HG03460 (cell line): Measurements from ENCODE around the gene GAB4.

ENCODE experiments used
- ATAC-seq: cut with Tn5 transposase; IDR thresholded peaks from one replicate; pipeline ENCODE4 v1.9.1; 2021; ENCODE audit not compliant: unreplicated experiment

Gene GAB4

GRCh38 chr22:16988257-16988656 lies 19.8 kb downstream of the GAB4 start:
- no peak for ATAC-seq

GRCh38 chr22:16987822-16988221 lies 20.2 kb downstream of the GAB4 start:
- no peak for ATAC-seq

DNA sequence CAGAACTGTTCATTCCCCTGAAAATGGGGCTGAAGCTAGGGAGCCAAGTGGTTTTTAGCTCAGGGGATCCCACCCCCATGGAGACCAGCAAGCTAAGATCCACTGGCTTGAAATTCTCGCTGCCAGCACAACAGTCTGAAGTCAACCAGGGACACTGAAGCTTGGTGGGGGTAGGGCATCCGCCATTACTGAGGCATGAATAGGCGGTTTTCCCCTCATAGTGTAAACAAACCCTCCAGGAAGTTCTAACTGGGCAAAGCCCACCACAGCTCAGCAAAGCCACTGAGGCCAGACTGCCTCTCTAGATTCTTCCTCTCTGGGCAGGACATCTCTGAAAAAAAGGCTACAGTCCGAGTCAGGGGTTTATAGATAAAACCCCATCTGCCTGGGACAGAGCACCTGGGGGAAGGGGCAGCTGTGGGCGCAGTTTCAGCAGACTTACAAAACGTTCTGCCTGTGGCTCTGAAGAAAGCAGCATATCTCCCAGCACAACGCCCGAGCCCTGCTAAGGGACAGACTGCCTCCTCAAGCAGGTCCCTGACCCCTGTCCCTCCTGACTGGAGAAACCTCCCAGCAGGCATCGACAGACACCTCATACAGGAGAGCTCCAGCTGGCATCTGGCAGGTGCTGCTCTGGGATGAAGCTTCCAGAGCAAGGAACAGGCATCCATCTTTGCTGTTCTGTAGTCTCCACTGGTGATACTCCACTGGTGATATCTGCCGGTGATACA lies 32.7 kb downstream of the GAB4 start:
- ATAC-seq = no peak

GRCh38 chr22:16974298-16975084 lies 33.5 kb downstream of the GAB4 start:
- ATAC-seq = no peak

DNA sequence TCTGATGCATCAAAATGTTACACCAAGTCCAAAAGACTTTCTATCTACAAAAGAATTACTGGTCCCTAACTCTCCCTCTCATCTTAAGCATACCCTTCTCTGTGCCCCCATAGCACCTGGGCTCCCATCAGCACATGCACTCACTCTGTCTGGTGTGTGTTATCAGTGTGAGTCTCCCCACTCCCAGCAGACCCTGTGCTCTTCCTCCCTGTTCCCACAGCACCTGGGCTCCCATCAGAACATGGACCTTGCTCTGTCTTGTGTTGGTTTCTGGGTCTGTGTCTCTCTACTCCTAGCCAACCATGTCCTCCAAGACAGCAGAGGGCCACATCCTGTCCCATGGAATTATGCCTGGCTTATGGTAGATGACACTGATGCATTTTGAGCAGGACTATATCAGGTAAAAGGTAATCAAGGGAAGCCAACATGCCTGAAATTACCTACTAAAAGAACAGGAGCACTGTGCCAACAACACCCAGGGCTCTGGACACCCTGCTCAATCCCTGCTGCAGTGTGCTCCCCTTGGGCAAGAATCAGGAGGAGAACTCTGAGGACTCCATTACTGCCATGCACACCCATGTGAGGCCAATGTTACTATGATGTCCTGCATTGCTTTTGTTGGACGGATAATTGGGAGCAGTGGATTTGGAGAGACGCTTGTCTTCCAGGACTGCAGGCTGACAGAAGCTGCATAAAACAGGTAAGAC lies 34.3 kb downstream of the GAB4 start:
- ATAC-seq = no peak

DNA sequence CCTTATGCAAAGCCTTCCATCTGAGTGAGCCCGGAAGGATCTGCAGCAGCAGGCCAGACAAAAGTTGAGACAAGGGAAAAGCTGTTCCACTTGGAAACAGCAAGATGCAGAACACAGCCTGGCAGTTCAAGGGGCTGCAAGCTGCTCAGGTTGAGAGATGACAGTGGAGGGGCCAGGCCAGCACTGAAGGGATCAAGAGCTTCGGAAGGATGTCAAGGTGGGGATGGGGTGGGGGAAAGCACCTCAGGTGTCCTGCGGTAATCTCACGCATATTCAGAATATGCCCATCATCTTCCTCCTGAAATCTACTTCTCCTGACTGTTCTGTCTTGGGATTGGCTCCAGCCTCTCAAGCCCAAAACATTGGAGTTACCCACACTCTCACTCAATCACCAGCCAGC lies 35.7 kb downstream of the GAB4 start:
- ATAC-seq = no peak

GRCh38 chr22:16970446-16970845 lies 37.6 kb downstream of the GAB4 start:
- no peak for ATAC-seq

DNA sequence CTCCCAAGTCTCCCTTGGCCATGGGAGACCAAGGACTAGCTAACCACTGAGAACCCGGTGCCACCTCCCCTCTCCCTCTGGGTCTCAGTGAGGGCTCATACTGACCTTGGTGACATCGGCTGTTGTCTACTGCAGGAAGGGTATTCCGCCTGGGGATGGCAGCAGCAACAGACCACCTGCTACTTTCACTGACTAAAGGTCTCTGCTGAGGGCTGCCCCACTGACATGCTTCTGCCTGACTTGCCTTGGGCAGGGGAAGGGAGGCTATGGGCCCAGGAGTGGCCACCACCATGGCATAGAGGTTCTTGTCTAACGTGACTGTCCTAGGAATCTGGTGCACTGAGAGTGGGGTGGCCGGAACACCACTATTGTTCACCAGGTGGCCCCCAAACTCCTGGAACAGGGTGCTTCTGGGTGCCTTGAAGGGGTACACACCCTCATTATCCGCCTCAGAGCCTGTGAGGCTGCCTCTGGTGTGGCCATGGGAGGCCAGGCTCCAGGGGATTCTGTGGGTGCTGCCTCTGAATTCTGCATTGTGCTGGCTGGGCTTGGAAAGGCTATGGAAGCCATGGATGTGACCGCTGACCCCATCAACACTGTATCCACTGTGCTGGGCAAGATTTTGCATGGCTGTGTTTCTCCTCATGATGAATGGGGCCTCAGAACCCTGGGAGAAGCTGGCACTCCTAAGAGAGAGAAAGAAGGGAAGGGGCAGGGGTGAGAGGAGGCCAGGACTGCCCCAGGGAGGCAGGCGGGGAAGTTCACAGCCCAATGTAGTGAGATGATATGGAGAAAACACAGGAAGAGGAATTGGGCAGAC lies 38.3 kb downstream of the GAB4 start:
- no peak for ATAC-seq

DNA sequence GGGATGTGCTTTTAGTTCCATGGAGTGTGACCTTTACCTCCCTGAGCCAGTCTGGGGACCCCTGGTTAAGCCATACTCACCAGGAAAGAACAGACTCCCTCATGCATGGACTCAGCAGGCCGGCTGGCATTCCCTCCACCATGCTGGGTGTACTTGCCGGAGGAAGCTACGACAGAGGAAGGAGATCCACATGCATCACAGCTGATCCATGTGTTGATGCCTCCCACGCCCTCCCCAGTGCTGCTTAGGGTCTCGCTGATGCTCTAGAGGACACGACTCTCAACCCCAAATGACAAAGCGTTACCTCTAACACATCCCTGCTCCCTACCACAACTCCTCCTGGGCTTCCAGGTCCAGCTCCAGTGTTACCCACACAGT lies 39.8 kb downstream of the GAB4 start:
- no peak for ATAC-seq

GRCh38 chr22:16967453-16968217 lies 40.4 kb downstream of the GAB4 start:
- no peak for ATAC-seq

- ATAC-seq = no peak
These were observed 41.8 kb downstream of the GAB4 start for GRCh38 chr22:16966251-16966650.

DNA sequence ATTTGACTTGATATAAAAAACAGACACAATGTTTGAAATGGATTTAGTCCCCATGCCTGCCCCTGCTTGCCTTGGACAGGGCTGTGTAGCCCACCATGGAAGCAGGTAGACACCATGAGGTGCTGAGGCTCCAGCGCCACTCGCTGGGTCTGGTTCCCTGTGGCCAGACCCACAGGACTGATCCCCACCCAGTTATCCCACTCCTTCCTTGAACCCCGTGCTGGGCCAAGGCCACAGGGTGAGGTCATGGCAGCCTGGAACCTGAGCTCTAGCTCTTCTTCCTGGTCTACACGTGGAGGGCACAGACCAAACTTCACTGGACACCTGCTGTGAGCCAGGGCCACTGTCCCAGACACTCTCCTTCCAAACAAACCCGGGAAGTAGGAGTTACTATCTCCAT lies 42.5 kb downstream of the GAB4 start:
- ATAC-seq = no peak

DNA sequence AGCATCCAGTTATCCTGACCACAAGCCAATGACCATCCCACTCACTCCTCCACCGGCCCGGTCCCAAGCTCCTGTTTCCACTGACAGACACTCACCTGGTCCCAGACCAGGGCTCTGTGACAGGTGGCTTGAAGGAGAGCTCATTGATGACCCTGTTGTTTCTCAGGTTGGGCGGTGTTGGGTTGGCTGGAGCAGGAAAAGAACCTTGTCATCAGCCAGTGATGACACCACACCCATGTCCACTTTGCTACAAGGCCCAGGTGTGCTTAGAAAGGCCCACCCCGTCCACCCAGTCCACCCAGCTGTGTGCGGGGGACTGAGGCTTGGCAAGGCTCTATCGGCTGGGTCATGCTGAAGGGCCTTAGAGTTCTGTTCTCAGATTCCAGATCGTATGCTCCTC lies 42.9 kb downstream of the GAB4 start:
- ATAC-seq = no peak

GRCh38 chr22:16964366-16964765 lies 43.7 kb downstream of the GAB4 start:
- ATAC-seq = no peak

GRCh38 chr22:16963189-16963945 lies 44.7 kb downstream of the GAB4 start:
- no peak for ATAC-seq

DNA sequence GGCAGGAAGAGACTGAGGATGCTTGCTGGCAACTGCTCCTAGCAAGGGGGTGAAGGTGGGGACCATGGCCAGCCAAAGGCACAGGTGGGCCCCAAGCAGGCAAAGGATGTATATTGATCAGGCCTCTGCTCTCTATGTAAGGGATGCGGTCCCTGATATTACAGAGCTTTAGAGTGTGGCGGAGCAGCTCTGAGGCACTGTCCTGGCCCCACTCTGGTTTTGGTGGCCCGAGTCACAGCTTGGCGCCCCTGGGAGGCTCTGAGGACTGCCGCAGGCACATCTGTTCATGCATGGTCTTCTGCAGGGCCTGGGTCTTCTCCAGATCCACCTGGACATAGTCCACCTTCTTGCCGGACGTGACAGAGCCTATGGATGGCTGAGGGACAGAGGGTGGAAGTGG lies 45.5 kb downstream of the GAB4 start:
- ATAC-seq = no peak

- no peak for ATAC-seq
These were observed 46.4 kb downstream of the GAB4 start for GRCh38 chr22:16961477-16962186.

- ATAC-seq = no peak
These were observed 47.2 kb downstream of the GAB4 start for GRCh38 chr22:16960884-16961249.

- ATAC-seq = no peak
These were observed 47.7 kb downstream of the GAB4 start for GRCh38 chr22:16960220-16960883.
